Renal cortical epithelial cell (primary cell): ENCODE results near the gene CCDC102B. TPM values are rescaled to one million over a fixed set of nuclear protein-coding genes. Genes with fewer than 3 reads are reported as not detected.
A peak's percentile ranks its signal among the peaks of the same experiment; 100 is the strongest.
"Not testable (repeated sequence)": the region's sequence is repeated elsewhere in the genome, so short reads cannot be mapped to it uniquely, and the experiment has no call there.

Experiments
- DNase-seq: peaks from one replicate; pipeline ENCODE4 v3.0.0-alpha.2; 2011; ENCODE audit warnings: low read depth
- total RNA-seq: library from RNA; depleted of rRNA; stranded (reverse); fragments of >200 nt; gene quantifications from 2 replicates; pipeline ENCODE4 v1.2.3, GENCODE V29; 2014

The CCDC102B gene
- total RNA-seq, 1 donor from 2014 or later, result 1.3 TPM

DNA sequence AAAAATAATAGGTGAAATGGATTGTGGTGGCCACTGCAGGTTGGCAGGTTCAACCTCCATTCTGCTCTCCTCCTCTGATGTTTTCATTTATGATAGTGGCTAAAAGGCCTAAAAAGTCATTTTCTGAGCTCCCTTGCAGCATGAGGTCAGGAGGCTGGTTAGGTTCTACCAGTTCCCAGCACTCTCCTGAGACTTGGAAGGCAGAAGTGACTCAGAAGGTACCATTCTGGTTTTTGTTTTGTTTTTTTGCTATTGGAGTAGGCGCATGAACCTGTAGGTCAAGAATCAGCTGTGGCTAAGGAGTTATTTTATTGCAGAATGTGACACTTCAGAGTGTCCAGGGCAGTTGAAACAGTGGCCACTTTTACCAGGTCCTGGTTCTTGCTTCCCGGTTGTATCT is 181.9 kb downstream of the CCDC102B start:
- no peak for DNase-seq

DNA sequence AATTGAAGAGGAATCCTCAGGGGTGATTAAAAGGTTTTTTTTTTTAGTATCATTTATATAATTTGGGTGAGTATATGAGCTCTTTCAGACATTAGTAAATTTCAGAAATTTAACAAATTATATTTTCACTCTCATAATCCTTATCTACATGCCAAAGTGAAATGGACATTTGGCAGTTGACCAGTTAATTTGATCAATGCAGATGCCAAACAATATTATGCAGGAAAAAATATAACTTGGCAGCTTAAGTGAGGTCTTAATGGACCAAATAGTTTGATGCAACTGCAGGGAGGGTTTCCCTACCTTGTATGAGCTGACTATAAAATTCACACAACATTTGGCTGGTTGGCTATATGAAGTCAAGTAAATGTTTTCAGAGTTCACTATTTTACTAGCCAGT is 185.2 kb downstream of the CCDC102B start:
- DNase-seq, result no peak

DNA sequence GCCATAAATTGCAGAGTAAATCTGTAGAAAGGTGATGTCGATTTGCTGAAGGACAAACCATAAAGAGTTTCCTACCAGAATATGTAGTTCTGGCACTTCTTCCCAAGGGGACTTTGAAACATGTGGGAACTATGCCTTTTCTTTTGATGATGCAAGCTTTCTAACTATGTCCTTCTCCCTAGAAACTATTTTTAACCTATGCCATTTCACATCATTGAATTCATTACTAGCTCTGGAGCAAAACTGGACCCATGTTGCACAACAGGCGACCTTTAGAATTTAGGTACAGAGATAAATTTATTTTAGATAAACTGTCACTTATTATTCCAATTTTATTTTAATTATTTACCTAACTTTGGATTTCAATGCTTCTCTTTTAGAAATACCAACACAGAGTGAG is 186.5 kb downstream of the CCDC102B start:
- peak; percentile 14 for DNase-seq

DNA sequence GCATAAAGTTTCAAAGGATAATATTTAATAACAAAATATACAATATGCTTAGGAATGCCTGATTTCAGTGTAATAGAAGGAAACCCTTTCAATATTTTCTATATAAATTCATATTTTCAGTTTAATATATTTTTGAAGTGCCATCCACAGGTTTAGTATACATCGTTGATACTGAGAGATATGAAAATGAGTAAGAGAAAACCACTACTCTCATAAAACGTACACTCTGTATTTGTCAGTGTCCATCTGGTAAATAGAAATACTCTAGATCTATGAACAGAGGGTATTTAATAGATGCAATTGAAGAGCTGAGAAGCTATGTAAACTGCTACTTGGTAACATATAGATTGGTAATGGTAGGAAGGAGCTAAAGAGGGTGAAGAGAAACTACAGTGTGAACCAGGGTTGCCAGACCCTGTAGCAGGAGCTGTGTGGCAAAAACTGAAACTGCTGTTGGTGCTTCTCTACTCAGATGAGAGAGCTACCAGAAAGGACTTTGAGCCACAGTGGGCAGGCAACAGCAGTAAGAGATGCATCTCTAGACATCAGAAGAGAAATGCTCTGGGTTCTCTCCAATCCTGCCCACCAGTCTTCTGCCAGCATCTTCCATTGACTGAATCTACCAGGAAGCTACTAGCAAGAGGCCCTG is 187.4 kb downstream of the CCDC102B start:
- DNase-seq, result no peak

DNA sequence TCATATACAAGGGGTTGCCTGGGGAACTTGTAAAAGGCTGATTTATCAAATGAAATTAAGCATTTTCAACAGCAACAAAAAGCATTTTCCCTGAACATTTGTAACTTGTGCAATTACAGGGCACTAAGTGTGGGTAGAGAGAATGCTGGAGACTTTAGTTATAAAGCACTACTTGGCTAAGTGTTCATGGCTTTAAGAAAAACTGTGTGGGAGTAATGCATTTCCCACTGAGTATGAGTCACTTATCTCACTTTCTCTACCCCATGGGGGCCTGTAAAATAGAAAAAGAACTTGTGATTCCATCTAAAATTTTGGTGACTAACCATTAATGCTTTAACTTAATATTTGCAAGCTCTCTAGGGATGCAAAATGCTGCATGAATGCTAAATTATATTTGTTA is 193.4 kb downstream of the CCDC102B start:
- DNase-seq, result peak; percentile 71

DNA sequence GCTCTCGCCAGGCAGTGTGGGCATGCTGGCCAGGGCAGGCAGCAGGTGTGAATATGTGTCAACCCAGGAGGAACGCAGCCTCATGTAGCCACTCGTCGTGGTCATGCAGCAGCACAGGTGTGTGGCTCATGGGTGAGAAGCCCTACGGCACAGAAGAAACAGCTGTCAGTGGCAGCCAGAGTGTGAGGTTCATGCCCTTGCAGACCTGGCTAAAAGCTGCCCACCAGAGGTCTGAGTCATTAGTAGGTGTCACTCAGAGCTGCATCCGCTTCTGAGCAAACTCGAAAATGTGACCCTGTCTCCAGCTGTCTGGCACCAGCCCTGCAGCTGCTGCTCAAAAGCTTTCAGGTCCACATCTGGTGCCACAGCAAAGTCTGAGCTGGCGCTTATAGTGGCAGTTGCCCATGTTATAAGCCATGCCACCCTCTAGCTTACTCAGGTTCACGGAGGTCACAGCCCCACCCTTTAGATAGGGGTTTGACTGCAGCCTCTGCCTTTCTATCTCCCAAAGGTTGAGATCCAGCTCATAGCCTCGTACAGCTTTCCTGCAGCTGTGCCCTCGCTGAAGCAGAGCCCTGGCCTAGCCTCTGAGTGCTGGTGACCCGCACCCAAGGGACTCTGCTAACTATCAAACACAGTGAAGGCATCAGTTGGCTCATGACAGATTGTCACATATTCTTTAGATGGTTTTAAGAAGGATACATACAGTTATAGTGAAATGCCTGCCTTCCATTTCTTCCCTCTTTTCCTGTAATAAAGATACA is 195.0 kb downstream of the CCDC102B start:
- no peak for DNase-seq

DNA sequence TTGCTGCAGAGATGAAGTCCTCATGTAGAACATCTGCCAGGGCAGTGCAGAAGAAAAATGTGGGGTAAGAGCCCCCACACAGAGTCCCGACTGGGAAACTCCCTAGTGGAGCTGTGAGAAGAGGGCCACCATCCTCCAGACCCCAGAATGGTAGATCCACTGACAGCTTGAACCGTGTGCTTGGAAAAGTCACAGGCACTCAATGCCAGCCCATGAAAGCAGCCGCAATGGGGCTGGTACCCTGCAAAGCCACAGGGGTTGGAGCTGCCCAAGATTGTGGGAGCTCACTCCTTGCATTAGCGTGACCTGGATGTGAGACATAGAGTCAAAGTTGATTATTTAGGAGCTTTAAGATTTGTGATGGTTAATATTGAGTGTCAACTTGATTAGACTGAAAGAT is 197.8 kb downstream of the CCDC102B start:
- DNase-seq, result no peak

DNA sequence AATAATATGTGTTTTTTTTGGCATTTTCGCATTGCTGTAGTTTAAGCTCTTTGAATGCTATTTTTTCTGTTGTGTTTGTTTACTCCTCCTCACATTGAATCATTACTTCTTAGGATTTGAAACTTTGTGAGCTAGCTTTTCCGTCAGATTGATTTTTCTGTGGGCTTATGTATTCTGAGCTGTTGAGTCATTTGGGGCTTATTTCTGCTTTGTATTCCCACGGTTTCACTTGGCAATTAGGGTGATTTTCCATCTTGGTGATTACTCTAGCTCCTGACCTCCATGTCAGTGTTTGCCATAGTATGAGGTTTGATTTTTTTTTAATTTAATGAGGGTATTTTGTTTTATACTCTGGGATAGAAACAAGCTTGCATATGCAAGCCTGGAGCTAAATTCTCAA is 200.0 kb downstream of the CCDC102B start:
- no peak for DNase-seq

DNA sequence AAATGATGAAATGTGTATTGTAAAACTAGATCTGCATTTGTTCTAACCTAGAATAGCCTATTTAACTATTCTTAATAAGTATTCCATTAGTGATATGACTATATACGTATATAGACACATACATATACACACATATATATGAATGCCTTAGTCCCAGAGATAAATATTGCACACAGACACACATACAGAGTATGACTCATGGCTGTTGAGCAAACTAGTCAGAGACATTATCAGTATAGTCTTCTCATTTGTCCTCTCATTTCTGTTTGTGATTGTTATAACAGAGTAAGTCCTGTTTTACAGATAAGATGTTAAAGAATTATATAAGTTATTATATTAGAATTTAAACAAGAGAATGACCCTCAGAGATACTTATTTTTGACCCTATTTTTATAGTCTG is 202.5 kb downstream of the CCDC102B start:
- DNase-seq, result no peak

DNA sequence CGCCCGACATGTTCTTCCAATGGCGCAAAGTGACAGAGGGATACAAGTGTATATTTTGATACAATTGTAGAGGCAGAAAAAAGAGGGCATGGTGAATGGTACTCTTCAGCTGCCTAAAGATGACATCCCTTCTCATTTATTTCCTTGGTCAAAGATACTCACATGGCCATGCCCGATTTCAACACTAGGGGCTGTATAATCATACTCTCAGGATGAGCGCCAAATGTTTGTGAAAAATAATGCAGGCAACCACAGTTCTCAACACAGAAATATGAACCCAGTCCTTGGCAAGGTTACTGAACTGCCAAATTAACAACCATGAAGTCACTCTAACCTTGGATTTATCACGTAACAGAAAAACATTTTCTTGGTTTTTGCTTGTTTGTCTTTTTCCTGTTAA is 204.4 kb downstream of the CCDC102B start:
- DNase-seq, result no peak

DNA sequence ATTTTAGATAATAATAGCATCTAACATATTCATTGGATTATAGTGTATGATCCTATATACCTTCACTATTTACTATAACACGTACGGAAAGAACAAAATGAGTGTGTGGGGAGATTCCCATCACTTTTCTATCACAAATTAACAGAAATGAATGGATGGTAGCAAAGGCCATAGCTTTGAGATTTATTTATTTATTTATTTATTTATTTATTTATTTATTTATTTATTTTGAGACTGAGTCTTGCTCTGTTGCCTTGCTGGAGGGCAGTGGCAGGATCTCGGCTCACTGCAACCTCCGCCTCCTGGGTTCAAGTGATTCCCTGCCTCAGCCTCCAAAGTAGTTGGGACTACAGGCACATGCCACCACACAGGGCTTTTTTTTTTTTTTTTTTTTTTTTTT is 208.3 kb downstream of the CCDC102B start:
- not testable (repeated sequence) for DNase-seq

DNA sequence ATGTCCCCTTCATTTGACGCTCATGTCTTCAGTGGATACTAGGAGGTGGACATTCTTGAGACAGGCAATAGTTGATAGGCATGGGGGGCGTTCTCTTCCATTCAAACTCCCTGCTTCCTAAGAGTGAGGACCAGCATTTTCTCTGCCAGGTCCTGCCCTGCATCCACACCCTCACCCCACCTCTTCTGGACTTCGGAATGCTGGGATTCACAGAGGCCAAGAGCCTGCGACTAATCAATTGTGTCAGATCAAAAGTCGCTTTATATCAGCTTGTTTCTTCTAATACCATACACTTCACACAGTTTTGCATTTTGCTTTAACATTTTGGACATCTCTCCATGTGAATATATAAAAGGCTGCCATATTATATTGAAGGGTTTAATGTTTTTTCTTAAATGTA is 210.7 kb downstream of the CCDC102B start:
- DNase-seq, result no peak

DNA sequence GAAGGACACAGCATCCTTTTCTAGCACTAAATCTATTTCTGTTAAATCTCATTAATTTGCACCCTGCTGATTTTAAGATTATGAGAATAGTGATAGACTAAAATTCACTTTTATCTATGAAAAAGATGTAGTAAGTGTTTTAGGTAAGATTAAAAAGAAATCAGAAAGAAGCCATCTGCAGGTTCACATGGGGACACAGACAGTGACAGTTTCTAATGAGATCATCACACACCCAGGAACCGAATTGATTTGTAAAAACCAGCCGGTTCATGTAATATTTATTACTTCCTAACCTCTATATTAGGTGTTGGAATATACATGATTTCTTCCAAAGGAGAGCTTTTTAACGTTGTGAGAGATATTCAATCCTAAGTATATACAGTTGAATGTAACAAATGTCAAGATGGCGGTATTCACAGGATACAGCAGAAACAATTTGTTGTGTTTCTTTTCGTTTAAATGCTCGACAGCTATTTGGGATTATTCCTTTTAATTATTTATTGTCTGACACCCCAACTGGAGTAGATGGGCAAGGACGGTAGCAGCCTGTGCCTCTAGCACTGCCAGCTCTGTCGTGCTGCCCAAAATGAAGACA is 223.4 kb downstream of the CCDC102B start:
- DNase-seq, result no peak

DNA sequence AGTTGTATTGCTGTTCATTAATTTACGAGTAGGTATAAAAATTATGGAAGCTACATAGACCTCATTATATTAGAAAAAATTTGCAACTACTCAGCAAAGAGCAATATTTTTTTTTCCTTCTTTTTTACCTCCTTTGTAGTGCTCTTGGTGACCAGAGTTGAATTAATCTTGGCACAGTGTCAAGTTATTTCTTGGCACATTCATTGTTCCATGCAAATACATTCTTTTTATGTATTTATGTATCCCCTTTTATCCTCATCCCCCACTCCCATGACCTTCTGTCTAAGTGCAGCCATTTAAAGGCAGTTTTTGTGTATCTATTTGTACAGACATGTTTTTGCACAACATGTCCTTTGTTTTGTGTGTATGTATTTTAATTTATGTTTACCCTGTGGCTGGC is 224.5 kb downstream of the CCDC102B start:
- DNase-seq, result no peak

DNA sequence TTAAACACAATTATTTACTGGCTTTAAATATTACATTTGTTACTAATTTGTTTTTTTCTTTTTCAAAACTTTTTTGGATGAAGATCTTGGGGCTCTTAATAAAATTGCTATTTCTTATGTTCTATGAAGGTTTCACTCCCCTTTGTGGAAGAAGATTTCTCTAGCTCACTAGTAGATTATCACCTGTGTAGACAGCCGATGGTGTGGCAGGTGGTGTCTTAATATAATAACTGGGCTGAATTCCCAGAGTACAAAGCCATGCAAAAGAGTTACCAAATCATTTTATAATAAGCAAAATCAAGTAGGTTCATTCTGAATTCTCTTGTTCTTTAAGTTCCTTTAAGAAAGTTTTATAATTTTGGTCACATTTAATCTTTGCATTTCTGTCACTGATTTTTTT is 233.7 kb downstream of the CCDC102B start:
- no peak for DNase-seq

DNA sequence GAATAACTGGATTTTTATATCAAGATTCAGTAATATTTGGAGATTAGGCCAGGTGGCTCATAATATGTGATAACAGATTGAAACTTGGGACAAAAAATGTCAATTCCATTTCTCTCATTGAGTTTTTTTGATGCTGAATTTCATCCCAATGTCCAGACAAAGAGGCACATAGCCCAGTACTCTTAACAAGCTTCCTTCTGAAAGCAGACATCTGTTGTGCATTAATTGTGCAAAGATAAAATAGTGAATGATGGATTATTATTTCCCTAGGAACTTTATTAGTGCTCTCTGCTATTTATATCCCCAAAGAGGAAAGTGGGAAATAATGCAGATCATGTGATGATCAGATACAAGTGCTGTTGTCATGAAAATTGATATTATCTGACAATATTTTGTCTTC is 234.1 kb downstream of the CCDC102B start:
- DNase-seq, result no peak

DNA sequence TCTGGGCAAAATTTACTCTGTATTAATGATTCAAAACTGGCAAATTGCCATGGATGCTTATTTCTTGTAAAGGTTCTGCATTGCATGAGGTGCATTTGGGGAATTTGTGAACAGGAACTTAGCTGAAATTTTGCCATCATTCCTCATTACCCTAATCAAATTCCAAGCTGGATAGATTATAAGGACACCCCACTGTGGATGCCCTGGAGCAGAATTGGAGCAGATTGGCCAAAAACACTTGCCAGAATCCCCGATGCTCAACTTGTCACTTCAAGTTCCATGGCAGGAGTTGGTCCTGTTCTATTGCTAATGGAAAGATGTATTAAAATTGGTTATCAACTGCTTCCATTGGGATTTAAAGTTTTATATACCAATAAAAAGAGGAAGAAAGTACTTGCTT is 237.9 kb downstream of the CCDC102B start:
- no peak for DNase-seq

DNA sequence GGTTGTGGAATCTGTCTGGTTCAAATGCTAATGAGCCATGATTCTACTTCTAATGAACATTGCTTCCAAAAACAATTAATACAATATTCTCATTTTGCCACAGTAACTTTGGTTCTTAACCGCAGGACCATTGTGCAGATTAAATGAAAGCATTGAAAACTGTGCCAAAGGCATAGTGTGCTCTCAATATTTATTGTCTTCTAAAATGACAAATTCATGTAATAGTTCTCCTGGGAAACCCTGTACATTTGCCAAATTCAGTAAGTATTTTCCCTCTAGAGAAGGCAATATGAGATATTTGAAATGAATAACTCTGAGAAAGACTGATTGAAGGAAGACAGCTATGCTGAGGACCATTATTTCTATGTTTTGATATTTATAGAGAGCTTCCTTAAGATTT is 246.3 kb downstream of the CCDC102B start:
- DNase-seq, result no peak

DNA sequence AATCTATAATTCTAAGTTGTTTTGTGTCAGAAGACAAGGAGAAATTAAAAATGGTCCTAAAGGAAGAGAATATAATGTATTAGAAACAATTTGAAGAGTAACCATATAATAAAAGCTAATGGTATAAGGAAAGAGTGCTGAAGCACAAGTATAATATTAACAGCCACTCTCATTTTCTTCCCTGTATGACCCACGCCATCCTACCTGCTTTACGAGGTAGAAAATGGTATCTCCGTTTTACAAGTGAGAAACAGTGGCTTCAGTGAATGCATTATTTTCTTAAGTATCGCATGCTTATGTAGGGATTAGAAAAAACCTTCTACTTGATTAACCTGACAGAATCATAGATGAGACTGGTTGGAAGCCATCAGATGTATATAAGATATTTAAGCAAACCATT is 266.2 kb downstream of the CCDC102B start:
- peak; percentile 65 for DNase-seq

DNA sequence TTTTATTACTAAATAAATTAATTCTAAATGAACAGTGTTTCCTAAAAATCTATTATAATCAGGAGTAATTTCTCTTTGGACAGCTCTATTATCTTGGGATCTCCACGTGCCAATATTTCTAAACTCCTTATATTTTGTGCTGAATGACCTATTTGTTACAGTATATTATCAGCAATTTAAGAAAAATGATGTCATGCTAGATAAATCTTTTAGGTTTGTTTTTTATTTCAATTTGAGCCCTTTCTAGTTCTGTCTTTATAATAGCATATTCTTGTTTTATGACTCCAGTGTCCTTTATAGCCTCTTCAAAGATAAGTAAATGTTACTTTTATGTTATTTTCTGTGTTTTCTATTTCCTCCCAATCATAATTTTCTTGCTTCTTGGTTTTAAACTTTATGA is 269.2 kb downstream of the CCDC102B start:
- no peak for DNase-seq

DNA sequence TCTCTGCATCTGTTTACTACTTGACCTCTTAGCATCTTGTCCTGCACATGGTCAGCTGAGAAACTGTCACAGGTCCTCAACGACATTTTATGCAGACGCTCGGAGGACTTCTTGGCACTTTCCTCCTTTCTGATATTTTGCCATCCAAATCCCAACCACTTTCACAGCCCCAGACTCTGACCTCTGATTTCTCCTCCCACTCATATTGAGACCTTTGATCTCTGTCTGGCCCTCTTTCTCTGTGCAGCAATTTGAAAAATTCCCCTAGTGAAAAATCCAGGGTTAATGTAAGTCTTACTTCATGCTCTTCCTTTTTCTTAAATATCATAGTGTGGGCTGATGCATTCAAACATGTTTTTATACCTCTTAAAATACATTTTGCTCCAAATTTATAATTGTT is 273.8 kb downstream of the CCDC102B start:
- DNase-seq, result no peak

DNA sequence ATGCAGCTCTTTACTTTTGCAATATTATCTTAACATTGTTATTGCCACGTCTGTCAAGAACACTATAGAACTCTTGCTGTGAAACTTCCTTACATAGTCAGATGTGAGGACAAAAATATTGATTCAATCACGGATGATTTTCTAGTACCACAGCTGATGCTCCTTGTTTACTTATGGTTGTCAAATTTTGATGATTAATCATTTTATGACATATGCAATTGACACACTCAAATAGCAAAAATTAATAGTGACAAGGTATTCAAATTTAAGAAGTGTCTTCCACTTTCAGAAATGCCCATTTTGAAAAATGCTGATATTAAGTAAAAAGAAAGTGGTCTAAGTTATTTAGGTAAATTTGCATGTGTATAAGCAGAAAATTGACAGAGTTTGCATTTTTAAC is 284.0 kb downstream of the CCDC102B start:
- DNase-seq, result no peak

DNA sequence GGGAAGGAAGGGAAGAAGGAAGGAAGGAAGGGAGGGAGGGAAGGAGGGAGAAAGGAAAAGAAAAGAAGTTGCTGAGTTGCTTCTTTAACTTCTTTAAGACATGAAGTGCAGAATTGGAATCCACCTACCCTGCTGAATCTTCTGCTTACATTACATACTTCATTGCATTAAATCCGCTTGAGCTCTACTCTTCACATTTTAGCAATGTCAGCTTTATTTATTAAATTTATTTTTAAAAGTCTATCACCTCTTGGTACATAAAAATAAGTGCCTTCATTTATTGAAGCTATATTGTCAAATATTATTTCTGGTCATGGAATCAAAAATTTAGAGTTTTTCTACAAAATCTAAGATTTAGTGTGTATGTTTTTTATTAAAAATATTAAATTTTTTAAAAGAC is 284.6 kb downstream of the CCDC102B start:
- DNase-seq, result no peak
